ENCODE results near the gene SPRED3.
A peak's percentile ranks its signal among the peaks of the same experiment; 100 is the strongest.
"Not testable (repeated sequence)": the region's sequence is repeated elsewhere in the genome, so short reads cannot be mapped to it uniquely, and the experiment has no call there.

The SPRED3 gene

GRCh38 chr19:38389957-38390924, 1.7 kb downstream of the SPRED3 start:
- no peak for DNase-seq

- no peak for DNase-seq
These were observed 3.5 kb downstream of the SPRED3 start for GRCh38 chr19:38391911-38392464.

GRCh38 chr19:38392707-38393308, 4.3 kb downstream of the SPRED3 start:
- DNase-seq, result peak in 1 of 56 donors; percentile 11

GRCh38 chr19:38394488-38394887, 6.0 kb downstream of the SPRED3 start:
- no peak for DNase-seq

GRCh38 chr19:38395381-38396114, 7.1 kb downstream of the SPRED3 start:
- DNase-seq, result no peak

- DNase-seq, result no peak
These were observed 10.6 kb downstream of the SPRED3 start for GRCh38 chr19:38399081-38399480.

- DNase-seq, result no peak
These were observed 11.0 kb downstream of the SPRED3 start for GRCh38 chr19:38399537-38399936.

GRCh38 chr19:38400361-38400760, 11.9 kb downstream of the SPRED3 start:
- DNase-seq, result no peak

GRCh38 chr19:38401148-38401547, 12.7 kb downstream of the SPRED3 start:
- no peak for DNase-seq

- no peak for DNase-seq
These were observed 14.1 kb downstream of the SPRED3 start for GRCh38 chr19:38402623-38402966.

- DNase-seq, result peak; percentile 60 to 99 (median 95)
These were observed 14.6 kb downstream of the SPRED3 start, which contains the start of gene FAM98C for GRCh38 chr19:38402967-38403674. TSS of gene FAM98C (plus strand) at chr19:38403093. CDS start at chr19:38403154, 61 bp downstream.

- no peak for DNase-seq
These were observed 16.4 kb downstream of the SPRED3 start for GRCh38 chr19:38404858-38405257.

GRCh38 chr19:38405276-38405675, 16.8 kb downstream of the SPRED3 start:
- no peak for DNase-seq

GRCh38 chr19:38409631-38410133, 21.2 kb downstream of the SPRED3 start:
- no peak for DNase-seq

- DNase-seq, result not testable (repeated sequence)
These were observed 21.9 kb downstream of the SPRED3 start for GRCh38 chr19:38410407-38410806.

GRCh38 chr19:38411041-38411712, 22.7 kb downstream of the SPRED3 start:
- no peak for DNase-seq

- DNase-seq, result not testable (repeated sequence)
These were observed 23.4 kb downstream of the SPRED3 start for GRCh38 chr19:38411898-38412297.

- DNase-seq, result no peak
These were observed 24.0 kb downstream of the SPRED3 start for GRCh38 chr19:38412491-38412890.

GRCh38 chr19:38412961-38413360, 24.5 kb downstream of the SPRED3 start:
- no peak for DNase-seq

- DNase-seq, result no peak
These were observed 24.9 kb downstream of the SPRED3 start for GRCh38 chr19:38413416-38413815.
